ENCODE data around the gene DENND1B.

GRCh38 chr1:197787056-197787455, 11.8 kb upstream of the DENND1B start:
- TF ChIP-seq POLR2A (IDR thresholded peaks at IDR 0.05) (no peak), CTCF (IDR thresholded peaks at IDR 0.05) (no peak)
